Mesenchymal stem cell (in vitro differentiated cells and primary cell): Measurements from ENCODE around the gene NDE1.

Experiments used
- DNase-seq: peaks from one replicate; pipeline ENCODE4 v3.0.0-alpha.2; 2013
- H2AFZ ChIP-seq: one replicate; pipeline ENCODE4 v1.6.1; 2013; ENCODE audit warnings: low read depth, mild to moderate bottlenecking, control low read depth, inconsistent platforms, low read length, moderate library complexity
- H2AK5ac ChIP-seq: 2 replicates; pipeline ENCODE4 v1.6.1; 2013; ENCODE audit warnings: low read length, moderate library complexity, mild to moderate bottlenecking, inconsistent platforms; ENCODE audit not compliant: severe bottlenecking
- H2BK120ac ChIP-seq: one replicate; pipeline ENCODE4 v1.6.1; 2013; ENCODE audit warnings: low read depth, mild to moderate bottlenecking, inconsistent platforms, low read length, moderate library complexity
- H2BK12ac ChIP-seq, 2 experiments: one replicate each; pipeline ENCODE4 v1.6.1; 2013; ENCODE audit warnings: inconsistent platforms in 2 of 2, low read length in 2 of 2, mild to moderate bottlenecking in 2 of 2, moderate library complexity in 2 of 2, control low read depth in 1 of 2
- H2BK15ac ChIP-seq: one replicate; pipeline ENCODE4 v1.6.1; 2013; ENCODE audit warnings: mild to moderate bottlenecking, low read depth, inconsistent platforms; ENCODE audit not compliant: poor library complexity, severe bottlenecking
- H2BK5ac ChIP-seq: 2 replicates; pipeline ENCODE4 v1.6.1; 2013; ENCODE audit warnings: low read depth, mild to moderate bottlenecking, low read length, control low read depth, inconsistent platforms; ENCODE audit not compliant: poor library complexity, severe bottlenecking
- H3K14ac ChIP-seq, 2 experiments: one replicate each; pipeline ENCODE4 v1.6.1; 2013; ENCODE audit warnings: inconsistent platforms in 2 of 2, low read length in 2 of 2, control low read depth in 1 of 2, mild to moderate bottlenecking in 1 of 2, moderate library complexity in 1 of 2
- H3K18ac ChIP-seq, 2 experiments: one replicate each; pipeline ENCODE4 v1.6.1; 2013; ENCODE audit warnings: inconsistent platforms in 2 of 2, low read length in 2 of 2, control low read depth in 1 of 2, low read depth in 1 of 2, mild to moderate bottlenecking in 1 of 2
- H3K23ac ChIP-seq, 2 experiments: one replicate each; pipeline ENCODE4 v1.6.1; 2013; ENCODE audit warnings: inconsistent platforms in 2 of 2, low read length in 2 of 2, mild to moderate bottlenecking in 2 of 2, moderate library complexity in 2 of 2, control low read depth in 1 of 2
- H3K27ac ChIP-seq: 2 replicates; pipeline ENCODE4 v1.5.1; 2013; ENCODE audit warnings: mild to moderate bottlenecking, moderate library complexity, low read length, control low read depth, inconsistent platforms; ENCODE audit not compliant: poor library complexity, severe bottlenecking
- H3K27me3 ChIP-seq, 2 experiments: 2 replicates each; pipeline versions ENCODE4 v1.6.1 to v1.7.0; 2013; ENCODE audit warnings: low read length in 2 of 2, mild to moderate bottlenecking in 2 of 2, moderate library complexity in 2 of 2, control low read depth in 1 of 2, inconsistent platforms in 1 of 2; ENCODE audit not compliant: control insufficient read depth in 1 of 2, insufficient read depth in 1 of 2
- H3K36me3 ChIP-seq, 2 experiments: 2 replicates each; pipeline versions ENCODE4 v1.6.1 to v1.7.0; 2013; ENCODE audit warnings: low read length in 2 of 2, control low read depth in 1 of 2, inconsistent platforms in 1 of 2, low read depth in 1 of 2, mild to moderate bottlenecking in 1 of 2; ENCODE audit not compliant: insufficient read depth in 2 of 2, control insufficient read depth in 1 of 2
- H3K4ac ChIP-seq, 2 experiments: one replicate each; pipeline ENCODE4 v1.6.1; 2013; ENCODE audit warnings: inconsistent platforms in 2 of 2, low read length in 2 of 2, mild to moderate bottlenecking in 2 of 2, moderate library complexity in 2 of 2, control low read depth in 1 of 2, low read depth in 1 of 2
- H3K4me1 ChIP-seq: 2 replicates; pipeline ENCODE4 v1.6.1; 2013; ENCODE audit warnings: low read depth, low read length, control low read depth; ENCODE audit not compliant: control insufficient read depth, insufficient read depth
- H3K4me2 ChIP-seq: 2 replicates; pipeline ENCODE4 v1.6.1; 2013; ENCODE audit warnings: low read length, mild to moderate bottlenecking, inconsistent platforms; ENCODE audit not compliant: poor library complexity, severe bottlenecking
- H3K4me3 ChIP-seq, 2 experiments: 2 replicates each; pipeline versions ENCODE4 v1.5.1 to v1.7.0; 2013; ENCODE audit warnings: low read length in 2 of 2, mild to moderate bottlenecking in 2 of 2, control low read depth in 1 of 2, low read depth in 1 of 2; ENCODE audit not compliant: insufficient read depth in 1 of 2
- H3K79me1 ChIP-seq: replicated peaks from 2 replicates; pipeline ENCODE4 v1.6.1; 2013; ENCODE audit warnings: mild to moderate bottlenecking, control low read depth, low read length, inconsistent platforms; ENCODE audit not compliant: poor library complexity, severe bottlenecking
- H3K9ac ChIP-seq: 2 replicates; pipeline ENCODE4 v1.7.0; 2013; ENCODE audit warnings: mild to moderate bottlenecking, low read length, moderate library complexity
- H3K9me3 ChIP-seq: 2 replicates; pipeline ENCODE4 v1.7.0; 2013; ENCODE audit warnings: mild to moderate bottlenecking, low read length; ENCODE audit not compliant: control insufficient read depth
- H4K8ac ChIP-seq: one replicate; pipeline ENCODE4 v1.6.1; 2013; ENCODE audit warnings: inconsistent platforms, mild to moderate bottlenecking, low read length, moderate library complexity
- H4K91ac ChIP-seq: one replicate; pipeline ENCODE4 v1.6.1; 2013; ENCODE audit warnings: mild to moderate bottlenecking, low read length, inconsistent platforms
- WGBS: methylation state at CpG from one replicate; pipeline ENCODE4 v1.1.7; 2013; ENCODE audit warnings: mixed read lengths; 5-methylcytosine and 5-hydroxymethylcytosine counted together

NDE1 gene

GRCh38 chr16:15621456-15621855 lies 28.6 kb upstream of the NDE1 start:
- WGBS: 98% methylated on average over 3 of the region's 4 CpGs
- Histone ChIP-seq H4K91ac (no peak overlapping the region), H2BK120ac (no peak overlapping the region), H2BK12ac (no peak overlapping the region), H3K9ac (no peak overlapping the region), H3K4me1 (peaks cover 5% of the 10 kb centered on the region), H3K4me3 (no peak overlapping the region), H2AFZ (no peak overlapping the region), H2BK5ac (no peak overlapping the region), H3K36me3 (peaks cover 54 to 95% of the 10 kb centered on the region in 2 experiments), H4K8ac (no peak overlapping the region), H2BK15ac (no peak overlapping the region), H3K9me3 (no peaks in the 10 kb centered on the region), H3K27me3 (no peaks in the 10 kb centered on the region), H3K4me2 (no peak overlapping the region), H3K18ac (no peak overlapping the region), H3K23ac (no peak overlapping the region), H3K4ac (no peak overlapping the region), H2AK5ac (no peak overlapping the region), H3K79me1 (peaks cover 10% of the 10 kb centered on the region), H3K27ac (no peak overlapping the region), H3K14ac (no peak overlapping the region)
- DNase-seq: no peak

- Histone ChIP-seq H2AK5ac (no peak overlapping the region), H3K27ac (no peak overlapping the region)
Measured at GRCh38 chr16:15621889-15622288, 28.2 kb upstream of the NDE1 start.

GRCh38 chr16:15631730-15632409 lies 18.2 kb upstream of the NDE1 start:
- Histone ChIP-seq H3K9me3 (no peaks in the 10 kb centered on the region), H4K8ac (no peak overlapping the region), H3K9ac (no peak overlapping the region), H3K4me2 (no peak overlapping the region), H3K27ac (no peak overlapping the region), H3K79me1 (peaks cover 31% of the 10 kb centered on the region), H2BK15ac (no peak overlapping the region), H2AK5ac (no peak overlapping the region), H3K27me3 (no peaks in the 10 kb centered on the region), H4K91ac (no peak overlapping the region), H2AFZ (no peak overlapping the region), H3K36me3 (peaks cover 16 to 82% of the 10 kb centered on the region in 2 experiments), H3K14ac (no peak overlapping the region), H3K4ac (no peak overlapping the region), H3K4me3 (no peak overlapping the region), H2BK12ac (no peak overlapping the region), H2BK120ac (no peak overlapping the region), H3K4me1 (peaks cover 2% of the 10 kb centered on the region), H2BK5ac (no peak overlapping the region), H3K18ac (no peak overlapping the region), H3K23ac (no peak overlapping the region)
- 95% methylated on average over 1 of the region's 2 CpGs for WGBS
- no peak for DNase-seq

More at GRCh38 chr16:15621889-15622288, 28.2 kb upstream of the NDE1 start:
- Histone ChIP-seq H3K4me1 (peaks cover 5% of the 10 kb centered on the region), H3K9ac (no peak overlapping the region), H3K9me3 (no peaks in the 10 kb centered on the region), H4K91ac (no peak overlapping the region), H3K27me3 (no peaks in the 10 kb centered on the region), H3K4me3 (no peak overlapping the region), H3K23ac (no peak overlapping the region), H3K79me1 (peaks cover 10% of the 10 kb centered on the region), H3K14ac (no peak overlapping the region), H2BK12ac (no peak overlapping the region), H2BK15ac (no peak overlapping the region), H3K18ac (no peak overlapping the region), H3K4me2 (no peak overlapping the region), H2BK120ac (no peak overlapping the region), H4K8ac (no peak overlapping the region), H2BK5ac (no peak overlapping the region), H2AFZ (no peak overlapping the region), H3K36me3 (peaks cover 51 to 91% of the 10 kb centered on the region in 2 experiments), H3K4ac (no peak overlapping the region)
- 100% methylated on average over 8 of the region's 8 CpGs for WGBS
- no peak for DNase-seq

- Histone ChIP-seq H3K23ac (no peak overlapping the region), H2BK15ac (no peak overlapping the region), H3K4me2 (no peak overlapping the region), H3K27ac (no peak overlapping the region), H3K14ac (no peak overlapping the region), H3K9me3 (no peaks in the 10 kb centered on the region), H2BK5ac (no peak overlapping the region), H2BK120ac (no peak overlapping the region), H2AFZ (no peak overlapping the region), H3K36me3 (peaks cover 26 to 83% of the 10 kb centered on the region in 2 experiments), H2AK5ac (no peak overlapping the region), H4K8ac (no peak overlapping the region), H3K27me3 (no peaks in the 10 kb centered on the region), H3K4me1 (peaks cover 3% of the 10 kb centered on the region), H3K18ac (no peak overlapping the region), H4K91ac (no peak overlapping the region), H3K9ac (no peak overlapping the region), H2BK12ac (no peak overlapping the region), H3K4ac (no peak overlapping the region), H3K79me1 (peaks cover 28% of the 10 kb centered on the region), H3K4me3 (no peak overlapping the region)
- DNase-seq: no peak
- over 99% methylated on average over 8 of the region's 9 CpGs for WGBS
Measured at GRCh38 chr16:15635926-15636325, 14.1 kb upstream of the NDE1 start.
